GM21717 (cell line): ENCODE results near the gene SFSWAP.

Source experiments
- ATAC-seq: cut with Tn5 transposase; IDR thresholded peaks from one replicate; pipeline ENCODE4 v1.9.1; 2021; ENCODE audit warnings: mild to moderate bottlenecking, moderate library complexity; ENCODE audit not compliant: unreplicated experiment

SFSWAP gene

DNA sequence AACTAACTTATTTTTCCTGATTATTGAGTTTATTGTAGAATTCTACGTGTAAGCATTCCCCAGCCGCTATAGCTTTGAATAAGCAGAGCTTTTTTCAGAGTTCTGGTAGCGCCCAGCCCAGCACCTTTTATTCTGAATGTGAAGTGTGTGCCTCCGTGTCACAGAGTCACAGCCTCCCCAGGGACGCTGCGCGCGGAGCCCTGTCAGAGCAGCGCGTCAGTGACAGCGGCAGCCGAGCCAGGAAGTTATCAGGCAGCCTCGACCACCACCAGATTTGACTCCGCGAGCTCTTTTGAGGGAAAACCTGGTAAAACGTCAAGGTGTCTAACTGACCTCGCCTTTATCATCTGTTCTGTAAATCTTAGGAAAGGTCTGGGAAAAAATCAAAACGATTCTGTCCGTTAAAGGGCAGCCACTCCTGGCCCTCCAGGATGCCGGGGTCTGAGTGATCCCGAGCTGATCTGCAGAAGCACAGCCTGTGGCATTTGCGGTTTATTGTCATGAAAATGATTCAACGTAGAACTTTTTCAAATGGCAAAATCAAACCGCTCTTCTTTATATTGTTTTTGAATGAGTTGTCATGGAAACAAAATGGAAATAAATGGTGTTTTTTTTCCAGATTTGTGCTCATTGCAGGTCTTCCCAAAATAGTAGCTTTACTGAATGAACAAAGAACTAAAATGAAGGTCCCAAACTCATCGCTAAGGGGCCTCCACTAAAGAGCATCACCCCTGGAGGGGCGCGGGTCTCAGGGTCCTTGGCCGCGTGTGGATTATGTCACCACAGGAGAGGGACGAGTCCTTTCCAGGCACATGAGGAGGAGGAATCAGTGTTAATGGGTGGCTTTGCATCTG is 74.2 kb downstream of the SFSWAP start:
- ATAC-seq, result no peak

DNA sequence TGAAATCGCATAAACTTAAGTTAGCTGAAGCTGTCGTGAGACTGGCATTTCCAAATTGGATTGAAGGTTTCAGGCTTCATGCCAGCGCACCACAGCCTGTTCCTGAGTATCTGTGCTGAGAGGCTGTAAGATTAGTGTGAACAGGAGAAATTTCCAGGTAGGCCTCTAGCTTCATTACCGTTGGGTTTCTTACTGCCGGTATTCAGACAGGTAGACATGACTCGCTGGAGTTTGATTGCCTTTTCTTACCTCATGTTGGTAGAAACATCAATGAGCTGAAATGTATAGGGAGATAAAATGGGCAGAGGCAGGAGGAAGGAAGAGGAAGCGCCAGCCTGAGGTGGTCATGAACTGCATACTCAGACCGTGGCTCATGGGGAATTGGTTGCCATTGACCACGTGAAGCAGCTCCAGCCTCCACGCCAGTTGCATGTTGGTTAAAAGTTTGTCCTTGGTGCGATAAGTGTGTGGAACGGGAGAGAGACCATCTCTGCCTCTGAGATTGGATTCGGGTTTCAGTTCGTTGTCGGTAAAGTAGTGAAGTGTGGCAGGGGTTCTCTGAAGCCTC is 75.0 kb downstream of the SFSWAP start:
- ATAC-seq, result no peak

DNA sequence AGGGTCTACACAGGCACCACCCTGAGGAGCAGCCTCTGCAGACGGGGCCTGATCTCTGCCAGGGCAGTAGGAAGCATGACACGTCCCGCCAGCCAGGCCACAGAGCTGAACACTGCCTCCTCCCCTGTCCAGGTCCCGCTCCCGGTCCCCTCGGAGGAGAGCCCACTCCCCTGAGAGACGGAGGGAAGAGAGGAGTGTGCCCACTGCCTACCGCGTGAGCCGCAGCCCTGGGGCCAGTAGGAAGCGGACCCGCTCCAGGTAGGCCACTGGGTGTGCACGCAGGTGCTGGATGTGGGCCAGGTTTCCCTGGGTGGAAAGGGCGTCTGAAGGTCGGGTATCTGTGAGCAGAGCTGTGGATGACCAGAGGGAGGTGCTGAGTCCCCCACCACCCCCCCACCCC is 75.4 kb downstream of the SFSWAP start:
- no peak for ATAC-seq

DNA sequence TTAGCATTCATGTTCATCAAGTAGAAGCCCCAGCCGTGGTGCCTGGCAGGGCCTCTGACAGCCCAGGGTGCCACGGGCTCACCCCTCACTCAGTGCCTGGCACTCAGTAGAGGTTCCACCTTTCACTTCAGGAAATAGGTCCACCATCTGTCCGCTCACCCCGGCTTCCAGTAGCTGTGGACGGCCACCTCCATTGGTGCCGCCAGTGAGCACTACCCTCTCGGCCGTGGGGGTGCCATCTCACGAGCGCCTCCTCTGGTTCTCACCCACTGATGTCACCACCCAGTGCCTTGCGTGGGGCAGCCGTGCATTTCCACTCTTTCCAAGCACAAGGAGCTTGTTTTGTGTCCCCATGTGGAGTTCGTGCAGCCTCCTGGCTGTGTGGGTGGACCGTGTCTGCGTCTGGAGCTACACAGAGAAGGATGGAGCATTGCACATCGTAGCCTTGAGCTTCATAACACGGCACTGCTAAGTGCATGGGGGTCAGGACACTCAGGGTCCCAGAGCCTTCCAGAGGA is 76.3 kb downstream of the SFSWAP start:
- ATAC-seq, result no peak

DNA sequence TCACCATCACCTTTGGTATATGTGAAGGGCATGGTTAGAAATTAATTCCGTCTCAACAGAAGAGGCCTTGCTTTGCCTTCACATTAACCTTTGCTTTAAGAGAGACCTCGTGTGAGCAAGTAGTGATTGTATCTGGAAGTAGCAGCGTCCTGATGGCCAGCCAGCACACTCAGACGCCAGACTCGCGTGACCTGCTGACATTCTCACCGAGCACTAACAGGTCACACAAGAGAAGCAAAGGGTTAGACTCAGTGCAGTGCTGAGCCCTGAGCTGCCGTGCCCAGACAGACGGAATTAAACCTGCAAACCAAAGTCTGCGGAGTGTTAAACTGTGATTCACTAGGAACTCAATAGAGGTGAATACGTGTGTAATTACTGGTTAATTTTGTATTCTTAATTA is 77.2 kb downstream of the SFSWAP start:
- ATAC-seq, result no peak

DNA sequence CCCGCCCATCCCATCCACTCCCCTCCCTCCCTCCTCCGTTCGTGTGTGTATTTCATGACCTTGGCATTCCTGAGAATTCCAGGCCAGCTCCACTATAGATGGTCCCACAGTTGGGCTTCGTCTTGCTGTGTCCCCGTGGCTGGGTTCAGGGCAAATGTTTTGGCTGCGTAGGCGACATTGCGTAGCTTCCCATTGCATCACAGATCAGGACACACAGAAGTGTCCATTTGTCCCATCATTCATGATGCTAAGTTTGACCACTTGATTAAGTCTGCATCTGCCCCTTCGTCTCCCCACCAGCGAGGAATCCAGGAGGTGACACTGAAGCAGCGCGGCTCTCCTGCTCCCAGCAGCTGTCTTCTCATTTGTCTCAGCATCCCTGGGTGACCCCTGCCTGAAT is 78.7 kb downstream of the SFSWAP start:
- ATAC-seq, result no peak

DNA sequence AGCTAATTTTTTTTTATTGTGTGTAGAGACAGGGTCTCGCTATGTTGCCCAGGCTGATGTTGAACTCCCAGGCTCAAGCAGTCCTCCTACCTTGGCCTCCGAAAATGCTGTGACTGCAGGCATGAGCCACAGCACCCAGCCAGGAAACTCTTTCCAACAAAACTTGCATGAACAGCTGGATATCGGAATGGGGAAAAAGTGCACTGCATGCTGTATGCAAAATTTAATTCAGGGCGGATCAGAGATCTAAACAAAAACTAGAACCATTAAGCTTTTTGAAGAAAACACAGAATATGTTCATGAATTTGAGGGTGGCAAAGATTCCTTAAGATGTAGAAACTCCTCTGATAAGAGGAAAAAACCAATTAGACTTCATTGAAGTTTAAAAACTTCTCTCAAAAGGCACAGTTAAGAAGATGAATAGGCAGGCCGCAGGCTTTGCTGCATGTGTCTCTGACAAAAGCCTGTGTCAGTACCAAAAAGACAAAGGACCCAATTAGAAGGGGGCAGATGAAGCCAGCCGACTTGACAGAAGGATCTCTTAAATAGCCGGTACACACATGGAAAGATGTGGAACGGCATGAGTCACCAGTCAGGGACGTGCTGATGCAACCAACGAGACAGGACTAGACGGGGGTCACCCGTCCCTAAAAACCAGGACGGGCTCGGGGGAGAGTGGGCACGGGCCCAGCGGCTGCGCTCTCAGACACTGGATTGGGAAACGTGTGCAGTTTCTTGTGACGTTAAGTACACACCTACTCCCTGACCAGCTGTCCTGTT is 82.5 kb downstream of the SFSWAP start:
- no peak for ATAC-seq

DNA sequence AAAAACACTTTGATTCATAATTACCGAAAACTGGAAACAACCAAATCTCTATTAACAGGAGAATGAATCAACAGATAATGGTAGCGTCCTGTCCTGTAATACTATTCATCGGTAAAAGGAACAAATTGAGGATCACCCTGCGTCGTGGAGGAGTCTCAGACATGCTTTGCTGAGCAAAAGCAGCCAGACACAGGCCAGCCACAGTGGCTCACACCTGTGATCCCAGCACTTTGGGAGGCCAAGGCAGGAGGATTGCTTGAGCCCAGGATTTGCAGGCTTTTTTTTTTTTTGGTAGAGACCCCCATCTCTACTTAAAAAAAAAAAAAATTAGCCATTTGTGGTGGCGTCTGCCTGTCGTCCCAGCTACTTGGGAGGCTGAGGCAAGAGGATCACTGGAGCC is 83.2 kb downstream of the SFSWAP start:
- ATAC-seq, result no peak

DNA sequence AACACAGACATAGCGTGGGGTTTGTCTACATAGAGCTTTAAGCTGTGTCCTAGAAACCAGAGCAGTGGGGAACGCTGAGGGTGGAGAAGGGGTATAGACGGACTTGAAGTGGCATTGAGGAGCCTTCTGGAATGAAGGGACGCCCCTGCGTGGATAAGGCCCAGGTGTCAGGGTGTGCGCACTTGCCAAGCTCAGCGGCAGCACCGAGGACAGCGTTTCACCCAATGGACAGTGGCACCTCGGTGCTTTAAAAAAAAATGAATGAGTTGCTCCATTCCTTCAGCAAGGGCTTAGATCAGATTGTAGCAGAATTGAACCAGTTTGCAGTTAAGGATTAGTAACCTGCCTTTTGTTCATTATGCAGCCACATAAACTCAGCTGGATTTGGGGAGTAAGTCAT is 83.7 kb downstream of the SFSWAP start:
- ATAC-seq, result no peak

DNA sequence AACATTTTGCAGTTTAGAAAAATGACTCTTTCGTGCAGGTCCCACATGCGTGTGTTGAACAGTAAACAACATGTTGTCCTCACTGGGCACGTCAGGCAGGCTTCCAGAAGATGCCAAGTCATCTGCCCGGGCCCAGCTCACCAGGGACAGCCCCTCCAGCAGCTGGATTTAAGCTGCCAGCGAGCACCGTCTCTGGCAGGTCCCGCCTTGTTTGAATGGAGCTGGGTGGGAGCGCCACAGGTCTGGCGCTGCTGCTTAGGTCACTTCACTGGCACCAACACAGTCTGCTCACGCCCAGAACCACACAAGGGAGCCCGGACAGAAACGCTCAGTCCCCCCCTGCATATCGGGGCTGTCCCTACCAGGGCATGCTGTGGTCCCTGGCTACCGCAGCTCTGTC is 84.2 kb downstream of the SFSWAP start:
- no peak for ATAC-seq

DNA sequence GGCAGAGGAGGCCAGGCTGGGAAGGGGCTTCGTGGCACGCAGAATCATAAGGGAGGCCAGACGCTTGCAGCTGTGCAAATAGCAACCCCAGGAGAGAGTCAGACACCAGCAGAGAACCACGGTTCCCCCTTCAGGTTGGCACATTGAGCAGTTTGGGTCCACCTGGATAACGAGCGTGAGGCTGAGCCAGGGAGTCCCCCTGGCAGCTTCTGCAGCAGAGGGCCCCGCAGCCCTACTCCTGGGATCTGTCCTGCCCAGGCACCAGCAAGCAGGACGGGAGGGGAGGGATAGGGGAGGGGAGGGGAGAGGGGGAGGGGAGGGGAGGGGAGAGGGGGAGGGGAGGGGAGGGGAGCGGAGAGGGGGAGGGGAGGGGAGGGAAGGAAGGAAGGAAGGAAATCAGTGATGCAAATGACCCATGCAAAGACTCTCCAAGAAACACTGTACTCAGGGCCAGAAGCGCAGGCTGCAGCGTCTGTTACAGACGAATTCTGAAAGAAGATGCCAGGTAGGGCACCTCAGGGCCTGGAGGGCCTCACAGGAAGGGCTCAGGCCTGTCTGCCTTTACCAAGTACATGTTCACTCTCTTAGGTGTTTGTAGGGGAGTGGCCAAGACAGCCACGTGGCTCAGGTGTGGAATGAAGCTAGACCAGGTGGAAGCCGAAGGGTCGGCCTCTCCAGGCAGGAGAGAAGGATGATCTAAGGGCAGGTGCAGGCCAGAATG is 85.0 kb downstream of the SFSWAP start:
- no peak for ATAC-seq

DNA sequence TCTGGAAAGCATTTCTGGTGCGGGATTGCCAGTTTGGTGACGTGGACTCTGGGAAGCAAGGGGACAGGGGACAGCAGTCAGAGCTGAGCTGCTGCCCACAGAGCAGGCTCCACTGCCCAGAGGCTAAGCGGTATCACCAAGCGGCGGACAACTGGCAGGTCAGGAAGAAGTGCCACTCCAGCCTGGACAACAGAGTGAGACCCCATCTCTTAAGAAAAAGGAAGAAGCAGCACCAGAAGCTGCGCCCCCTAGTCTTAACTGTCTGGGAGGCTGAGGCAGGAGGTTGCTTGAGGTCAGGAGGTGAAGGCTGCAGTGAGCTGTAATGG is 85.5 kb downstream of the SFSWAP start:
- no peak for ATAC-seq

DNA sequence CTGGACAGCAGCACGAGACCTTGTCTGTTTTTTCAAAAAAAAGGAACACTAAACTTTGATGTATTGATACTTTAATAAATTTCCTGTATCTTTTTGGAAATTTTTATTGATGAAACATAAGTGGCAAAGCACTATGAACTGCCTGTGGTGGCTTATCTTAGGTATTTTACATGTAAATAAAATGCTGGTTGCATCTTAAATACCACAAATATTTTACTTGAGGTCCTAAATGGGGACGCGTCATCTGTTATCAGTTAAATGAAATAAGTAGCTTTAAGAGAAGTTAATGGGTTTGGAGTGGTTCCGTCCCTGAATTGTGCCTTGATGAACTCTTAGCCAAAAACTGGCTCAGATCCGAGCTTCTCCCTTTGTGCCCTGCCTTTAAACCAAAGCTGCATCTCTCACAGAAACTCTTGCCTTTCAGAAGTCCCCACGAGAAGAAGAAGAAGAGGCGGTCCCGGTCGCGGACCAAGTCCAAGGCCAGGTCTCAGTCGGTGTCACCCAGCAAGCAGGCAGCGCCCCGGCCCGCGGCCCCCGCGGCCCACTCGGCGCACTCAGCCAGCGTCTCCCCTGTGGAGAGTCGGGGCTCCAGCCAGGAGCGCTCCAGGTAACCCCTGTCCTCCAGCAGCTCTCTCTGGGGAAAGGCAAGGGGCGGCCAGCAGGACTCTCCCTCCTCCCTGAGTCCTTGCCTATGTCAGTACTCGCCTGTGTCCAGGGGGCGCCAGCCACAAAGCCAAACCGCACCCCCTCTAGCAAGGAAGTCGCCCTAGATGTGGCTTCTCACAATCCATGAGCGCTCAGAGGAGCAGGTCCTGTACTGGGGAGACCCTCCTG is 86.1 kb downstream of the SFSWAP start:
- ATAC-seq, result no peak

DNA sequence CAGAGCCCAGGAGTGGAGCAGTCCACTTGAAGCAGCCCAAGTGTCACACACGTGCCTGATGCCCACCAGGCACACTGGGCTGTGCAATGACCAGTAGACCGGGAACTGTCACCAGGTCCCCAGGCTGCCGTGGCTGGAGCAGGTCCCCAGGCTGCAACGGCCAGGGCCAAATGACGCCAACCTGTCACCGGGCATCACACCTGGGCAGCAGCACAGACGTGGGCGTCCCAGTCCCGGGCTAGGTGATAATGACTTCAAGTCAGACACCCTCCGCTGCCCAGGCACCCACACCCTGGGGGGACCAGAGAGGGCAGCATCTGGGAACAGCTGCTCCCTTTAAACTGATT is 86.7 kb downstream of the SFSWAP start:
- no peak for ATAC-seq

DNA sequence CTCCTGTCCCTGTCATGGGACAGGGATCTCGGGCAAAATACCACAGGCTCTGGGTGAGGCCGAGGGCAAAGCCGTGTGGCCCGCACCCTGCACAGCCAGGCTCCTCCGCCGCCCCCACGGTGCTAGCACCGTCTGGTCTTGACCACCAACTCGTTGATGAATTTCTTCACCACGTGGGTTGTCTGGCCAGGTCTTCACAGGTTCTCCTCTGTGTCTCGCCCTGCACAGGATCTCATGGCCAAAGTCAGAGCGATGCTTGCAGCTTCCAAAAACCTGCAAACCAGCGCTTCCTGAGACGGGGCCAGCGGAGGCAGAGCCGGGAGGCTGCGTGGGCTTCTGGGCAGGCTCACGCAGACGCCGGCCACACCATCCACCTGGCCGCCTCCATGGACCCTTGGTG is 88.3 kb downstream of the SFSWAP start:
- ATAC-seq, result no peak

DNA sequence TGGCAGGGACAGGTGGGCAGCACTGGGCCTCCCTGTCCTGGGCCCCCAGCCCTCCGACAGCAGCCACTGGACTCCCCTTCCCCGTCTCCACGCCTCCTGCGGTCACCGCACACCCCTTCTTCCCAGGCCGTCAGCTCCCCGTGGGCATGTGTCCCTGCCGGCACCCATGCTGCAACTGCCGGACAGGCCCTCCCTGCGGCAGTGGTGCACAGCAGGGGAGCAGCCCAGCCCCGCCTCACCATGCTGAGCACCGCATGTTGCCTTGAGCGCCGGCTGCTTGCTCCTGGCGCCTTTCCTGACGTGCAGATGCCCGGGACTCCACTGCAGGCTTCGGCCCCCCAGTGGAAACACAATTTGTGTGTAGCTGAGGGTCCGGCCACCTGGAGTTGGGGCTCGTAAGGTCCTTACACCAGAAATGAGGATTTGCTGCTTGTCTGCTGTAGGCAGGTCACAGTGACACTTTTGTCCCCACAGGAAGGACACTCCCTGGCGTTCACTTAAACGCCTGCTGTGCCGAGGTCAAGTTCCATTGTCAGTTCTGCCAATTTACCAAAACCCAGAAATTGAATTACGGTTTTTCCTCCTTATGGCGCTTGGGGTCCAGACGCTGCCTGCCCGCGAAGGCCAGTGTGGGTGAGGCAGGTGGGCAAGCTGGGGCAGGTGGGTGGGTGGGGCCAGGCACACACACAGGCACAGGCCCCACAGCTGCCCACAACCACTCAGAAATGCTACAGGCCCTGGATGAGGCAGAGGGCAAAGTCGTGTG is 89.1 kb downstream of the SFSWAP start:
- ATAC-seq, result no peak

DNA sequence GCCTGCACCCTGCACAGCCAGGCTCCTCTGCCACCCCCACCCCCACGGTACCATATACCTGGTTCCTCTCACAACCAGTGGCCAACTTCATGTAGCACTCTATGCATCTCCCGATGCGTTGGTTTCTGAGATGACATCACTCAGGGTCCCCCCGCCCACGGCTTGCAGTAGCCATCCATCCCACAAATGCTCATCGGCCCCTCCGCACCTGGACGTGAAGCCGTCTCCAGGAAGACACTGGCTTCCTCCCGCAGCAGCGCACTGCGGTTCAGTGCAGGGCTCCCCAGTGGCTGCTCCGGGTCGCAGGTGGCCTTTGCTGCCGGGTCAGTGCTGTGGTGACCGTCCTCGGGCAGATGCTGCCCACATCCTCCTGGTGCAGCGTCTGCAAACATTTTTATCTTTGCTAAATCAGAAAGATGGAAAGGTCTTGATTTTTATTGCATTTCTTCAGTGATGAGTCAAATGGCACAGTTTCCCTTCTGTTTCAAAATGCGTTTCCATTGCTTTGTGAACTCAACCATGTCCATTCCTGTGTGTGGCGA is 89.8 kb downstream of the SFSWAP start:
- no peak for ATAC-seq

DNA sequence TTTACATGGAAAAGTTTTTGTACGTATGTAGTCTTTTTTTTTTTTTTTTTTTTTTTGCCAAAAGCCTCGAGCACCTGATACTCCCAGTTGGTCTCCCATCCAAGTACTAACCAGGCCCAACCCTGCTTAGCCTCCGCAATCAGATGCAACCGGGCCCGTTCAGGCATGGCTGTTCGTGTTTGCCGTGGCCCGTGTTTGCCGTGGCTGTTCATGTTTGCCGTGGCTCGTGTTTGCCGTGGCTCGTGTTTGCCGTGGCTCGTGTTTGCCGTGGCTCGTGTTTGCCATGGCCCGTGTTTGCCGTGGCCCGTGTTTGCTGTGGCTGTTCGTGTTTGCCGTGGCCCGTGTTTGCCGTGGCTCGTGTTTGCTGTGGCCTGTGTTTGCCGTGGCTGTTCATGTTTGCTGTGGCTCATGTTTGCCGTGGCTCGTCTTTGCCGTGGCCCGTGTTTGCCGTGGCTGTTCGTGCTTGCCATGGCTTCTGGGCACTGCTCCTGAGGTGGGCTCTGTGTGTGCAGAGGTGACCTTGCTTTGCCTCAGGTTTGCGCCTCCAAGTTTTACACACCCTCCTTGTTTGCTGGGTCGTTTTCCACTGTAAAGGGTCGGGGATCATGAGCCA is 90.5 kb downstream of the SFSWAP start:
- no peak for ATAC-seq

DNA sequence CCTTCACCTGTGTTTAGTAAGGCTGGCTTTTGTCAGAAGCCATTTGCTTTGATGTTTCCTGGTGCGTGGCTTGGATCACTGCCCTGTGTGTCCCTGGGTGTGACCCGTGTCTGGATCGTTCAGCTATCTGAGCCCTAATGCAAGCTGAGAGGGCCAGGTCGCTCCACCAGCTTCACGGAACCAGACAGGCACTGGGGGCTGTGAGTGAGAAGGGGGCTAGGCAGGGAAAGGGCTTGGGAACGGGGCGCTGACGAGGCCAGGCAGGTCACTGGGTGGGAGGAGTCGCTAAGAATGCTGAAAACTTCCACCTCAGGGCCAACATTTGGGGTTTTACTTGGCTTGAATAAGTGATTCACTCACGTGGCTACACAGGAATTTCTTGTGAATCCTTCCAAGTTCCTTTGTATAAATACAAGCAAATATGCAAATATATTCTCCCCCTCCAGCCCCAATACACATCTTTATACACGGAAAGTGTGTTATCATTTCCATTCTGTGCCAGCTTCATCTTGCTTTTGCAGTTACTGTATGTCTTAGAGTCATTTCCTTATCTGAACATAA is 93.2 kb downstream of the SFSWAP start:
- ATAC-seq, result no peak
